Smooth muscle cell (in vitro differentiated cells): ENCODE data around the gene CCDC82. TPM values are rescaled to one million over a fixed set of nuclear protein-coding genes. Genes with fewer than 3 reads are reported as not detected.
"Not testable (repeated sequence)": the region's sequence is repeated elsewhere in the genome, so short reads cannot be mapped to it uniquely, and the experiment has no call there.

Source experiments
- DNase-seq: peaks from one replicate; lab custom pipeline; 2025; ENCODE audit not compliant: unreplicated experiment; lab: John Stamatoyannopoulos, UW
- H2AFZ ChIP-seq: fragments of 200-600 bp; sonication (generic); 2 replicates; pipeline ENCODE4 v1.6.0; 2016; ENCODE audit warnings: antibody characterized with exemption, low read depth, mild to moderate bottlenecking
- H3F3A ChIP-seq: fragments of 200-600 bp; sonication (generic); 2 replicates; pipeline ENCODE4 v1.6.0; 2017; ENCODE audit warnings: antibody characterized with exemption, low read depth
- H3K27ac ChIP-seq: fragments of 200-600 bp; sonication (generic); 2 replicates; pipeline ENCODE4 v1.5.1; 2016; ENCODE audit warnings: low read depth, mild to moderate bottlenecking
- H3K27me3 ChIP-seq: fragments of 200-600 bp; sonication (generic); 2 replicates; pipeline ENCODE4 v1.6.1; 2016; ENCODE audit warnings: low read depth, mild to moderate bottlenecking
- H3K36me3 ChIP-seq: fragments of 200-600 bp; sonication (generic); 2 replicates; pipeline ENCODE4 v1.5.1; 2016; ENCODE audit warnings: low read depth
- H3K4me1 ChIP-seq: fragments of 200-600 bp; sonication (generic); 2 replicates; pipeline ENCODE4 v1.5.1; 2016; ENCODE audit warnings: low read depth
- H3K4me2 ChIP-seq: fragments of 200-600 bp; sonication (generic); 2 replicates; pipeline ENCODE4 v1.6.0; 2016; ENCODE audit warnings: mild to moderate bottlenecking
- H3K4me3 ChIP-seq: fragments of 200-600 bp; sonication (generic); 2 replicates; pipeline ENCODE4 v1.5.1; 2016; ENCODE audit warnings: mild to moderate bottlenecking
- H3K79me2 ChIP-seq: fragments of 200-600 bp; sonication (generic); 2 replicates; pipeline ENCODE4 v1.6.0; 2016; ENCODE audit warnings: low read depth, mild to moderate bottlenecking
- H3K9ac ChIP-seq: fragments of 200-600 bp; sonication (generic); 2 replicates; pipeline ENCODE4 v1.6.0; 2016; ENCODE audit warnings: low read depth
- H3K9me3 ChIP-seq: fragments of 200-600 bp; sonication (generic); replicated peaks from 2 replicates; pipeline ENCODE4 v1.5.1; 2016; ENCODE audit warnings: low read depth
- H4K20me1 ChIP-seq: fragments of 200-600 bp; sonication (generic); 2 replicates; pipeline ENCODE4 v1.6.0; 2016; ENCODE audit warnings: low read depth
- WGBS: methylation state at CpG from one replicate; pipeline ENCODE4 v1.1.7; 2016; ENCODE audit warnings: low lambda C conversion rate; 5-methylcytosine and 5-hydroxymethylcytosine counted together
- polyA plus RNA-seq: library from polyadenylated mRNA; unstranded; fragments of >200 nt; fragmentation: Nextera tagmentation; extraction: Ambion mirVana; gene quantifications from 2 replicates; pipeline ENCODE4 v1.2.1, GENCODE V29; 2016
- total RNA-seq: library from RNA; depleted of rRNA; stranded (reverse); fragments of >200 nt; gene quantifications from 2 replicates; pipeline ENCODE4 v1.2.3, GENCODE V29; 2014
- TF ChIP-seq, protein P1 (sequence below): fragments of 200-600 bp; sonication (generic); IDR thresholded peaks from 2 replicates; pipeline ENCODE4 v1.5.1; 2017; ENCODE audit warnings: borderline replicate concordance, mild to moderate bottlenecking, antibody characterized with exemption; ENCODE audit not compliant: insufficient read depth, poor library complexity, severe bottlenecking

Gene CCDC82
- total and polyA plus RNA-seq, 2 experiments from 2014 or later = 19.8 to 32.8 TPM

- no peak overlapping the region for H2AFZ ChIP-seq
- TF ChIP-seq, protein P1, sequence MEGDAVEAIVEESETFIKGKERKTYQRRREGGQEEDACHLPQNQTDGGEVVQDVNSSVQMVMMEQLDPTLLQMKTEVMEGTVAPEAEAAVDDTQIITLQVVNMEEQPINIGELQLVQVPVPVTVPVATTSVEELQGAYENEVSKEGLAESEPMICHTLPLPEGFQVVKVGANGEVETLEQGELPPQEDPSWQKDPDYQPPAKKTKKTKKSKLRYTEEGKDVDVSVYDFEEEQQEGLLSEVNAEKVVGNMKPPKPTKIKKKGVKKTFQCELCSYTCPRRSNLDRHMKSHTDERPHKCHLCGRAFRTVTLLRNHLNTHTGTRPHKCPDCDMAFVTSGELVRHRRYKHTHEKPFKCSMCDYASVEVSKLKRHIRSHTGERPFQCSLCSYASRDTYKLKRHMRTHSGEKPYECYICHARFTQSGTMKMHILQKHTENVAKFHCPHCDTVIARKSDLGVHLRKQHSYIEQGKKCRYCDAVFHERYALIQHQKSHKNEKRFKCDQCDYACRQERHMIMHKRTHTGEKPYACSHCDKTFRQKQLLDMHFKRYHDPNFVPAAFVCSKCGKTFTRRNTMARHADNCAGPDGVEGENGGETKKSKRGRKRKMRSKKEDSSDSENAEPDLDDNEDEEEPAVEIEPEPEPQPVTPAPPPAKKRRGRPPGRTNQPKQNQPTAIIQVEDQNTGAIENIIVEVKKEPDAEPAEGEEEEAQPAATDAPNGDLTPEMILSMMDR = no peak
- DNase-seq = no peak
- H3K4me1 ChIP-seq = no peaks in the 10 kb centered on the region
- no peak overlapping the region for H3K27ac ChIP-seq
- H3K36me3 ChIP-seq = no peaks in the 10 kb centered on the region
- no peaks in the 10 kb centered on the region for H3K9me3 ChIP-seq
- no peak overlapping the region for H3K9ac ChIP-seq
- no peaks in the 10 kb centered on the region for H3K27me3 ChIP-seq
- no peaks in the 10 kb centered on the region for H3F3A ChIP-seq
- H3K4me2 ChIP-seq = no peak overlapping the region
- H4K20me1 ChIP-seq = no peaks in the 10 kb centered on the region
- no peaks in the 10 kb centered on the region for H3K79me2 ChIP-seq
- H3K4me3 ChIP-seq = no peak overlapping the region
Observed at GRCh38 chr11:96413408-96413807, 23.7 kb upstream of the CCDC82 start.

- Histone ChIP-seq H3K4me3 (no peak overlapping the region), H4K20me1 (no peaks in the 10 kb centered on the region), H3K27me3 (no peaks in the 10 kb centered on the region), H3F3A (no peaks in the 10 kb centered on the region), H3K9ac (no peak overlapping the region), H2AFZ (no peak overlapping the region), H3K4me2 (no peak overlapping the region), H3K79me2 (no peaks in the 10 kb centered on the region), H3K9me3 (no peaks in the 10 kb centered on the region), H3K4me1 (no peaks in the 10 kb centered on the region), H3K27ac (no peak overlapping the region), H3K36me3 (no peaks in the 10 kb centered on the region)
- TF ChIP-seq, protein P1 = no peak
- no peak for DNase-seq
- 90% methylated on average over 1 of the region's 1 CpG for WGBS
Observed at GRCh38 chr11:96412761-96413381, 23.2 kb upstream of the CCDC82 start.

DNA sequence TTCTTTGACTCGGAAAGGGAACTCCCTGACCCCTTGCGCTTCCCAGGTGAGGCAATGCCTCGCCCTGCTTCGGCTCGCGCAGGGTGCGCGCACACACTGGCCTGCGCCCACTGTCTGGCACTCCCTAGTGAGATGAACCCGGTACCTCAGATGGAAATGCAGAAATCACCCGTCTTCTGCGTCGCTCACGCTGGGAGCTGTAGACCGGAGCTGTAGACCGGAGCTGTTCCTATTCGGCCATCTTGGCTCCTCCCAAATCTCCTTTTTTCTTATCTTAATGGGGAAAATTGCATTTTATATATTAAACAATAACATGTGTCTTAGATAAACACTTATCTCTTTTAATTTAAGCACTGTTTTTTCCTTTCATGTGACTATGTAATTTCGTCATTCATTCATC is 21.7 kb upstream of the CCDC82 start:
- H3K79me2 ChIP-seq, H4K20me1 ChIP-seq, H3K36me3 ChIP-seq, H3K27ac ChIP-seq, DNase-seq, H3K9me3 ChIP-seq, H3K4me1 ChIP-seq, H3K27me3 ChIP-seq, H3K9ac ChIP-seq, H3F3A ChIP-seq: not testable (repeated sequence)
- Histone ChIP-seq H3K4me3 (peak overlapping the region; percentile 47), H3K4me2 (peak overlapping the region; percentile 77), H2AFZ (peak overlapping the region; percentile 63)
- 51% methylated on average over 18 of the region's 18 CpGs for WGBS

- H3K4me3 ChIP-seq = no peak overlapping the region
- peaks cover 3% of the 10 kb centered on the region for H3F3A ChIP-seq
- no peak overlapping the region for H3K27ac ChIP-seq
- 100% methylated on average over 1 of the region's 1 CpG for WGBS
- no peaks in the 10 kb centered on the region for H3K27me3 ChIP-seq
- H3K9me3 ChIP-seq = no peaks in the 10 kb centered on the region
- no peaks in the 10 kb centered on the region for H3K36me3 ChIP-seq
- no peak for DNase-seq
- H3K4me2 ChIP-seq = no peak overlapping the region
- H4K20me1 ChIP-seq = no peaks in the 10 kb centered on the region
- H2AFZ ChIP-seq = no peak overlapping the region
- no peak overlapping the region for H3K9ac ChIP-seq
- TF ChIP-seq, protein P1 = no peak
- H3K79me2 ChIP-seq = no peaks in the 10 kb centered on the region
- H3K4me1 ChIP-seq = no peaks in the 10 kb centered on the region
Observed at GRCh38 chr11:96400697-96401096, 11.0 kb upstream of the CCDC82 start.
